Superior temporal gyrus (tissue), 1 donor: ENCODE results near the gene DNAJC18.
A peak's percentile ranks its signal among the peaks of the same experiment; 100 is the strongest.

ENCODE experiments used
- DNase-seq: peaks from one replicate; pipeline ENCODE4 v3.0.0-alpha.2; 2016; ENCODE audit errors: extremely low spot score

DNAJC18 gene

DNA sequence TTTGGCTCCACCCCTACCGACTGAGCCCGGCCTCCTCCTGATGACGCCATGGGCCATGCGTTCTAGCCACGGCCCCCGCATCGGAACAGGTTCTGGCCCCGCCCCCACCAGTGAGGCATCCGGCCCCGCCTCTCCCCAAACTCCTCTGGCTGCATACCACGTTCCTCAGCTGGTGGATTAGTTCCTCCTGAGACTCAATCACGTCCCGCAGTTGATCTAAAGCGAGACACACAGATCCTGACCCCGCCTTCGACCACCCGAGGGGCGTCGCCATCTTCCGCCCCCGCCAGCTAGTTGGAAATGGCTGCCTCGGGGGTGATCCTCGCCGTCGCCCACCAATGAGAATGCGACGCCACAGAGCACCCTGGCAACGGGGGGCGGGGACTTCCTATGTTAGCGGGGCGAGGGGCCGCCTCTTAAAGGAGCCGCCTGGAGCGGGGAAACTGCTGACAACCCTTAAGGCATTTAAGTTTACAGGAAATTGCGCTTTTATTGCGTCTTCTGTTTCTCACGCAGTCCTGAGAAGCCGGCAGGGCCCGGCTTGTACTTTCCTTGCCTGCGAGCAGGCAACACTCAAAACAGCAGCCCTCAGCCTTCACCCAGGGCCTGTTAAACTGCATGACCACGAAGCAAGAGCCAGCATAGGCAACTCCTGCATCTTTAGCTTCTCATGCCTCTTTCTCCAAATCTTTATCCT, 35.4 kb downstream of the DNAJC18 start, which contains the start of gene SPATA24:
TSS of gene SPATA24 (minus strand) at position 303 of the 697 bp plus-strand sequence. CDS start at position 274, 29 bp downstream.
- peak; percentile 98 for DNase-seq

DNA sequence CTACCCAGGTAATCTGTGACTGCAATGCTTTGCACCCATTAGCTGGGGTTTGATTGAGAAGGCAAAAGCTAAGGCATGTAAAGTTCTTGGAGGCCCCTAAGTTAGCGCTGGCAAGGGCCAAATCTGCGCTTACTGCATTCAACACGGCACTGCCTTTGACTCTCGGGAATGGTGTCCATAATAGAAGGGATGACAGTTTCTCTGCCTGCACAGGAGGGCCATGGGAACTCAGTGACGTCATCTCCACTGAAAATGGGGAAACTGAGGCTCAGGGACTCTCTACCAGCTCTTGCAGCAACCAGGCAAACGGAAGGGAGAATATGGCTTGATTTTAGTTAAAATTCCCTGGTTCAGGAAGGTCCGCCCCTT, 35.9 kb downstream of the DNAJC18 start:
- no peak for DNase-seq

DNA sequence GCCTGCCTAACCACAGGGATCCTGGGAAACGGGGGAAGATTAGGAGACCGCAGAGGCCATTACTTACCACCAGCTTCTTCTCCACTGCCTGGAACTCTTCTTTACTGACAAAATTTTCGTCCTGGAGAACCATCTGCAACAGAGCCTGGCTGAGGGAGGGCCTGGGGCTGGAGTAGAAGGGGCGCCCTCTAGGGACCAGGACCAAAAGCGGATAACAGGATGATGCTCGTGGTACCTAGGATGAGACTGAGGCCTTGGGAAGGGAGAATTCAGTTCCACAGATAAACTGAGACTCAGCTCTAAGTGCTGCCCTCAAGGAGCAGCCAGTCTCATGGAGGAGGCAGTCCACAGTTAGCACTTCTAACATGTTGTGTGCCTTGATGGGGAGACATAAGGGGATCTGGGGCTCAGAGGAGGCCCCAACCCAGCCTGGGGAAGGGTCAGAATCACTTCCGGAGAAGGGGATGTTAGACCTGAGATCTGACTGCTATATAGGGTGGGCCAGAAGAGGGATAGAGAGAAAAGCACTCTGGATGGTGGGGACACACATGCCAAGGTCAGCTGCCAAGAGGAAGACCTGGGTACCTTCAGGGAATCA, 36.7 kb downstream of the DNAJC18 start:
- no peak for DNase-seq

DNA sequence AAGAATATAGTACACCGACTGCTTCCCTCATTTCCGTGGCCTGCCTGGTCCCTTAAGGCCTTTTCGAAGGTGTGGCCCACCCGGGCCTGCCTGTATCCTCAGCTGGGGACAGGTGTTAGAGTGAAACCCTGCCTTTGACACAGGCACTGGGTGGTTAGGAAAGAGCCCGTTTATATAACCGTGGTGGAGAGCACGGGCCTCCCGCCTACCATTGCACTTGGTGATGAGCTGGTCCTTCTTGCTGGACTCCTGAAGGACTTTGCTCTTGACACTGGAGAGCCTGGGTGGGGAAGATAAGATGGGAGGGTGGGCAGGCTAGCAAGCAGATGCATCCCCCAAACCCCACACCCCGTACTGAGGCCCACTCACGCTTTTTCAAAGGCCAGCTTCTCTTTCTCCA, 37.8 kb downstream of the DNAJC18 start:
- DNase-seq = no peak

DNA sequence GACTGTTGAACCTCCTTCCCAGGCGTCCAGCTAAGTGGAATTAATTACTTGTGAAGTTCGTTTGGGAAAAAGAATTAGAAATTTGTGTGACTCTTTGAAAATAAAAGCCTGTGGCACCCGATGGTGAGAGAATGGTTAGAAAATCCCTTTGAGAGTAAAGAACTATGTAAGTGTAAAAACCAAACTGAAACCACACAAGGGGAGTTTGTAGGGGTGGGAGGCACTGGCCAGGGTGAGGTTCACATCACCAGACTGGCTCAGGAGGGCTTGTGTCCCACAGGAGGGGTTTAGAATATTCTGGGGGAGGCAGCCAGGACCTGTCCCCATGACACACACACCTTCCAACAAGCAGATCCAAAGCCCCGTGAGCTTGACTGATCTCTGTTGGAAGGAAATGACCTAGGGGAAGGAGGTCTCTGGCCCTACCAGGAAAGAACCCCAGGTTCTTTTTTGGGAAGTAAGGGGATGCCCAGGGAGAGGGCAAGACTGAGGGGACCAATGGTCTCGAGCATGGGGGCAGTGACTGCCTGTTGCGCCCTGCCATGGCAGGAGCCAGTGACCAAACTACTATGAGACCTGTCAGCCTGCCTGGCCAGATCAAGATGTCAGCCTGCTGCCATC, 39.7 kb downstream of the DNAJC18 start:
- no peak for DNase-seq

GRCh38 chr5:139397921-139398320, 41.4 kb downstream of the DNAJC18 start:
- DNase-seq = no peak

DNA sequence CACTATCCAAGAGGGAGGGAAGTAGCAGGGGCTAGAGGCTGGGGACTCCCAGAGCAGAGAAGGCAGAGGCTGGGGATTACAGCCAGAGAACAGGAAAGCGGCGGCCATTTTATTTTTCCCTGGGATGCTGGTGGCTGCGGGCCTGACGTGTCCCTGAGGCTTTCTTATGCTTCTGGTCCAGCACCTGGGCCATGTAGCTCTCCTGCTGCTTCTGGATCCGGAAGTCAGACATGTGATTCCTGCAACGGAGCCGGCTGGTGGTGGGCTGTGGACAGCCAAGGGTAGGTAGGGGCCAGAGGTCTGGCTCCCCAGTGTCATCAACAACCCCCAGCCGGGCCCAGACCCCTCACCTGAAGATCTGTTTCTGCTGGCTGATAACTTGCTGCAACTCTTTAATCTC, 42.6 kb downstream of the DNAJC18 start:
- DNase-seq = no peak

GRCh38 chr5:139395844-139396640, 43.3 kb downstream of the DNAJC18 start:
- no peak for DNase-seq

DNA sequence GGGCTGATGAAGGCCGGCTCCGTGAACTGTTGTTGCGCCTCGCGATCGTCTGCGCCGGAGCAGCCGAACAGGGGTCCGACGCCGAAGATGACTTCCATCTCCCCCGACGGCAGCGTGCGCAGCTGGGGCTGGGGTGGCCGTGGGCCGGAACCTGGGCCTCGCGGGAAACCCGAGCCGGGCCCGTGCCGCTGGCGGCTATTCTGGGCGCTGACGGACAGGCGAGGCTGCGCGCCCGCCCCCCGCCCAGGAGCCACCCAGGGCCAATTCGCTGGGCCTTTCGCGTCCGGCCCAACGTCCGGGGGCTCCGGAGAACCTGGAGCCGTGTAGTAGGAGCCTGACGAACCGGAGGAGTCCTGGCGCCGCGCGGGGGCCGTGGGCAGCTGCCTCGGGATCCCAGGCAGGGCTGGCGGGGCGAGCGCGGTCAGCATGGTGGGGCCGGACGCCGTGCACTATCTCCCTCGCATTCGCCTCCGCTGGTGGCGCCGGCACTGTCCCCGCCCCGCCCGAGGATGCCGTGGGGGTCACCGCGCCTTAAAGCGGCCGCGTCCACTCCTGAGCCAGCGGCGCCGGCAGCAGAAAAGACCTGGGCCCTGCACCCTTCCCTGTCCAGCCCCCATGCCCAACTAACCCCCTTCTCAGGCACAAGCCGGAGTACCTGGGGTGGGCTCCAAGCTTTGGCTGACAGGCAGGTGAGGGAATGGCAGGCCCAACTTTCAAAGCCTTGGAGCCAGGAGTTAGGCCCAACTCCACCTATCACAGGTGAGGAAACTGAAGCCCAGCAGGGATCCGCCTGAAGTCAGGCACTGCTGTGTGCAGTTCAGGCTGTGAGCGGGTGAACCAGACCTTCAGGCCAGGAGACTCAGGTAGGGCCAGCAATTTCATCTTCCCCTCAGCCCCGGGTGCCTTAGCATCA, 44.4 kb downstream of the DNAJC18 start, which contains the start of gene PROB1:
TSS of gene PROB1 (minus strand) at position 451 of the 913 bp plus-strand sequence. CDS start at position 428, 23 bp downstream.
- no peak for DNase-seq

- no peak for DNase-seq
These were observed 45.1 kb downstream of the DNAJC18 start for GRCh38 chr5:139394123-139394653.

DNA sequence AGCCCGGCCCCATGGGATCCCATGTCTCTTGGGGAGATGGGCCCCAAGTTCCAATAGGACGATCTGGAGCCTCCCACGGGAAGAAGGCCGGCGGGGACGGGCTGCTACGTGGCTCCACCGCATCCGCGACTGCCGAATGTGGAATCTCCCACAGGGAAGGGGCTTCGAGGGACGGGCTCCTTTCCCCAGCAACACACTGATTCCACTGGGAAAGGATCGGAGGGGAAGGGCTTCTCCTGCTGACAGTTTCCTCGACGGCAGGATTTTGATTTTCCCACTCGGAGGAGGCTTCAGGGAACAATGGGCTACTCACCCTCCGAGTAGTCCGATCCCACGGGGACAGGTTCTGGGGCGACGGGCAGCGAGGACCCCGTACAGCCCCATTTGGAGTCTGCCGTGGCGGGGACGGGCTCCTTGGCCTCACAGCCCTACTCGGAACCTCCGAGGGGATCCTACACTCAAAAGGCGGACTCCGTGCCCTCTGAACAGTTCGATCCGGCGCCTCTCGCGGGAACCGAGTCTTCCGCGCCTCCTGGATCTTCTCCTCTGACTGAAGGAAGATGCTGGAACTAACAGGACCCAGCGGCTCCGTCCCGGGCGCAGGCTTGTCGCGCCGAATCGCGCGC, 45.7 kb downstream of the DNAJC18 start:
- DNase-seq = no peak

GRCh38 chr5:139392678-139393496, 46.4 kb downstream of the DNAJC18 start:
- no peak for DNase-seq

GRCh38 chr5:139392324-139392677, 47.0 kb downstream of the DNAJC18 start:
- no peak for DNase-seq

GRCh38 chr5:139391570-139392323, 47.6 kb downstream of the DNAJC18 start:
- no peak for DNase-seq

DNA sequence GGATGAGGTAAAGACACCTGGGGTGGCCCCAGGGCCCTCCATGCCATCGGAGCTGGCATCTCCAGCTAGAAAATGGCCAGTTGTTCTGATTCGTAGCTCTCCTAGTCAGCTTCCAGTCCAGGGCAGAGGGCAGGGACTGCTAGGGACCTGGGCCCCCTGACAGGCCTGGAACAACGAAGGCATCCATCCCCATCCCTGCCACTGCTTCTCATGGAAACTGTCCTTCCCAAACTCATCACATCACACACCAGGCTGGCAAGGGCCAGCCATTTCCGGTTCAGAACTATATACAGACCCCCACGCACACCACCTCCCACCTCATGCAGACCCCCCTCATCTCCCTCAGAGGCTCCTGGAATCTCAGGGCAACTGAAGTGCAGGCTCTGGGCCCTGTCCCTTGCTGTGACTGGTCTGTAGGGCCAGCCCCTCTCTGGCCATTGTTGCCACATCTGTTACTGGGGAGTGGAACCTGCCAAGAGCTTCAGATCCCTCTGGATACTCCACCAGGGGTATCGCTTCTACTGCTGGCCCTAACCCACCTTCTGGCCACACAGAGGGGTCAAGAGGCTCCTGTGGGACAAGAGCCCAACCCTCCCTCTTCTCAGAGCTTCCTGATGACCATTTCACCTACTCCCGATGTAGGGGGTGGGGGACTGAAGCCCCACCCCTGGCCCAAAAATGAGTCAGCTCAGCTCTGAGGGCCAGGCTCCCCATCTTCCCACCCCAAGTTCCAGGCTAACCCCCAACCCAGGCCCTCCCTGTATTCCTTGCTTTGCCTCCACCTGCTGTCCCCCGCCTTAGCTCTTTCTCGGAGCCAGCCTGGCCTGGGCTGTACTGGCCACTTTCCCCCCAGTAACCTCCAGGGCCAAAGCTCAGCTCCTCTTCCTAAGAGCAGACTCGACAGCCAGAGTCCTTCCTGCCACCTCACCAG, 48.4 kb downstream of the DNAJC18 start:
- DNase-seq = no peak

GRCh38 chr5:139389701-139390638, 49.4 kb downstream of the DNAJC18 start, which contains the start of gene MZB1:
MZB1 (minus strand) TSS chr5:139389913; CDS start chr5:139389856, 57 bp downstream.
- DNase-seq = no peak
